HepG2 (cell line): Measurements from ENCODE around the gene OPRM1. TPM values are rescaled to one million over a fixed set of nuclear protein-coding genes. Genes with fewer than 3 reads are reported as not detected.

Experiments
- GATAD1 ChIP-seq: IDR thresholded peaks from 2 replicates; pipeline ENCODE4 v1.6.1; 2016; ENCODE audit warnings: missing genetic modification reagents, missing compliant biosample characterization
- KAT7 ChIP-seq: IDR thresholded peaks from 2 replicates; pipeline ENCODE4 v1.6.1; 2018; ENCODE audit warnings: borderline replicate concordance, missing compliant biosample characterization
- MIXL1 ChIP-seq: IDR thresholded peaks from 2 replicates; pipeline ENCODE4 v1.6.1; 2016
- NCOA2 ChIP-seq: sonication (generic); formaldehyde crosslinking; IDR thresholded peaks from 2 replicates; pipeline ENCODE4 v1.8.0; 2022; ENCODE audit warnings: inconsistent platforms
- NFE2 ChIP-seq: sonication (generic); formaldehyde crosslinking; IDR thresholded peaks from 2 replicates; pipeline ENCODE4 v1.4.0; 2020; ENCODE audit warnings: missing genetic modification reagents
- NFYC ChIP-seq: IDR thresholded peaks from 2 replicates; pipeline ENCODE4 v1.6.1; 2016; ENCODE audit warnings: missing genetic modification reagents, missing compliant biosample characterization
- RARG ChIP-seq: sonication (generic); formaldehyde crosslinking; IDR thresholded peaks from 2 replicates; pipeline ENCODE4 v1.4.0; 2020; ENCODE audit warnings: low read depth, mild to moderate bottlenecking, missing genetic modification reagents
- REL ChIP-seq: sonication (generic); formaldehyde crosslinking; conservative IDR thresholded peaks from 2 replicates; pipeline ENCODE4 v1.8.0; 2022; ENCODE audit warnings: mild to moderate bottlenecking, missing genetic modification reagents, moderate library complexity
- TCF7L2 ChIP-seq: IDR thresholded peaks from 2 replicates; pipeline ENCODE4 v1.6.1; 2011; ENCODE audit warnings: mild to moderate bottlenecking, low read depth, low read length, moderate library complexity
- ZBTB8A ChIP-seq: sonication (generic); formaldehyde crosslinking; IDR thresholded peaks from 2 replicates; pipeline ENCODE4 v1.4.0; 2020; ENCODE audit warnings: mild to moderate bottlenecking, low read depth, missing genetic modification reagents, borderline replicate concordance
- ZNF124 ChIP-seq: sonication (generic); formaldehyde crosslinking; IDR thresholded peaks from 2 replicates; pipeline ENCODE4 v1.4.0; 2020; ENCODE audit warnings: missing genetic modification reagents
- ZNF282 ChIP-seq: fragments of 450-650 bp; IDR thresholded peaks from 2 replicates; pipeline ENCODE4 v1.6.1; 2018; ENCODE audit not compliant: partially characterized antibody
- ZNF615 ChIP-seq: sonication (generic); formaldehyde crosslinking; IDR thresholded peaks from 2 replicates; pipeline ENCODE4 v1.5.0; 2020; ENCODE audit warnings: mild to moderate bottlenecking, missing genetic modification reagents, borderline replicate concordance
- ZNF644 ChIP-seq: IDR thresholded peaks from 2 replicates; pipeline ENCODE4 v1.6.1; 2016; ENCODE audit warnings: low read depth
- ZNF782 ChIP-seq: sonication (generic); formaldehyde crosslinking; IDR thresholded peaks from 2 replicates; pipeline ENCODE4 v1.4.0; 2020; ENCODE audit warnings: missing genetic modification reagents, mild to moderate bottlenecking, borderline replicate concordance
- polyA plus RNA-seq, 8 experiments: library from polyadenylated mRNA; depleted of rRNA in 3 of 8; stranded (reverse) in 7 of 8; unstranded in 1 of 8; fragments of >200 nt; fragmentation: Illumina TruSeq in 4 of 8; extraction: Trizol in 4 of 8; gene quantifications; 2 replicates each; pipeline versions ENCODE4 v1.2.1 to v1.2.3, GENCODE V29; 2011 to 2016; ENCODE audit warnings: low read depth in 4 of 8, missing spikeins in 1 of 8, mixed read lengths in 1 of 8; ENCODE audit not compliant: insufficient read depth in 1 of 8
- total RNA-seq, 5 experiments: library from RNA; depleted of rRNA; stranded (reverse); fragments of >200 nt; fragmentation: Illumina TruSeq; extraction: Trizol; gene quantifications; 2 replicates each; pipeline ENCODE4 v1.2.3, GENCODE V29; 2016; ENCODE audit warnings: low read depth in 1 of 5
- TF ChIP-seq, protein P1 (sequence below): IDR thresholded peaks from 2 replicates; pipeline ENCODE4 v1.6.1; 2016; ENCODE audit warnings: low read depth, missing genetic modification reagents, missing compliant biosample characterization
- TF ChIP-seq, protein P2 (sequence below): sonication (generic); formaldehyde crosslinking; IDR thresholded peaks from 2 replicates; pipeline ENCODE4 v1.4.0; 2020; ENCODE audit warnings: missing genetic modification reagents
- TF ChIP-seq, protein P3 (sequence below): sonication (generic); formaldehyde crosslinking; IDR thresholded peaks from 2 replicates; pipeline ENCODE4 v1.4.0; 2020; ENCODE audit warnings: missing genetic modification reagents, mild to moderate bottlenecking, borderline replicate concordance

OPRM1 gene
- total and polyA plus RNA-seq, 2 of the 13 experiments (the other 11 are each of a cell fraction or from before 2014, with no cell fraction given) = not detected

DNA sequence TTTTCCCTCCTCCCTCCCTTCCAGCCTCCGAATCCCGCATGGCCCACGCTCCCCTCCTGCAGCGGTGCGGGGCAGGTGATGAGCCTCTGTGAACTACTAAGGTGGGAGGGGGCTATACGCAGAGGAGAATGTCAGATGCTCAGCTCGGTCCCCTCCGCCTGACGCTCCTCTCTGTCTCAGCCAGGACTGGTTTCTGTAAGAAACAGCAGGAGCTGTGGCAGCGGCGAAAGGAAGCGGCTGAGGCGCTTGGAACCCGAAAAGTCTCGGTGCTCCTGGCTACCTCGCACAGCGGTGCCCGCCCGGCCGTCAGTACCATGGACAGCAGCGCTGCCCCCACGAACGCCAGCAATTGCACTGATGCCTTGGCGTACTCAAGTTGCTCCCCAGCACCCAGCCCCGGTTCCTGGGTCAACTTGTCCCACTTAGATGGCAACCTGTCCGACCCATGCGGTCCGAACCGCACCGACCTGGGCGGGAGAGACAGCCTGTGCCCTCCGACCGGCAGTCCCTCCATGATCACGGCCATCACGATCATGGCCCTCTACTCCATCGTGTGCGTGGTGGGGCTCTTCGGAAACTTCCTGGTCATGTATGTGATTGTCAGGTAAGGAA is at the start of gene OPRM1 (continued):
- TF ChIP-seq, protein P1, sequence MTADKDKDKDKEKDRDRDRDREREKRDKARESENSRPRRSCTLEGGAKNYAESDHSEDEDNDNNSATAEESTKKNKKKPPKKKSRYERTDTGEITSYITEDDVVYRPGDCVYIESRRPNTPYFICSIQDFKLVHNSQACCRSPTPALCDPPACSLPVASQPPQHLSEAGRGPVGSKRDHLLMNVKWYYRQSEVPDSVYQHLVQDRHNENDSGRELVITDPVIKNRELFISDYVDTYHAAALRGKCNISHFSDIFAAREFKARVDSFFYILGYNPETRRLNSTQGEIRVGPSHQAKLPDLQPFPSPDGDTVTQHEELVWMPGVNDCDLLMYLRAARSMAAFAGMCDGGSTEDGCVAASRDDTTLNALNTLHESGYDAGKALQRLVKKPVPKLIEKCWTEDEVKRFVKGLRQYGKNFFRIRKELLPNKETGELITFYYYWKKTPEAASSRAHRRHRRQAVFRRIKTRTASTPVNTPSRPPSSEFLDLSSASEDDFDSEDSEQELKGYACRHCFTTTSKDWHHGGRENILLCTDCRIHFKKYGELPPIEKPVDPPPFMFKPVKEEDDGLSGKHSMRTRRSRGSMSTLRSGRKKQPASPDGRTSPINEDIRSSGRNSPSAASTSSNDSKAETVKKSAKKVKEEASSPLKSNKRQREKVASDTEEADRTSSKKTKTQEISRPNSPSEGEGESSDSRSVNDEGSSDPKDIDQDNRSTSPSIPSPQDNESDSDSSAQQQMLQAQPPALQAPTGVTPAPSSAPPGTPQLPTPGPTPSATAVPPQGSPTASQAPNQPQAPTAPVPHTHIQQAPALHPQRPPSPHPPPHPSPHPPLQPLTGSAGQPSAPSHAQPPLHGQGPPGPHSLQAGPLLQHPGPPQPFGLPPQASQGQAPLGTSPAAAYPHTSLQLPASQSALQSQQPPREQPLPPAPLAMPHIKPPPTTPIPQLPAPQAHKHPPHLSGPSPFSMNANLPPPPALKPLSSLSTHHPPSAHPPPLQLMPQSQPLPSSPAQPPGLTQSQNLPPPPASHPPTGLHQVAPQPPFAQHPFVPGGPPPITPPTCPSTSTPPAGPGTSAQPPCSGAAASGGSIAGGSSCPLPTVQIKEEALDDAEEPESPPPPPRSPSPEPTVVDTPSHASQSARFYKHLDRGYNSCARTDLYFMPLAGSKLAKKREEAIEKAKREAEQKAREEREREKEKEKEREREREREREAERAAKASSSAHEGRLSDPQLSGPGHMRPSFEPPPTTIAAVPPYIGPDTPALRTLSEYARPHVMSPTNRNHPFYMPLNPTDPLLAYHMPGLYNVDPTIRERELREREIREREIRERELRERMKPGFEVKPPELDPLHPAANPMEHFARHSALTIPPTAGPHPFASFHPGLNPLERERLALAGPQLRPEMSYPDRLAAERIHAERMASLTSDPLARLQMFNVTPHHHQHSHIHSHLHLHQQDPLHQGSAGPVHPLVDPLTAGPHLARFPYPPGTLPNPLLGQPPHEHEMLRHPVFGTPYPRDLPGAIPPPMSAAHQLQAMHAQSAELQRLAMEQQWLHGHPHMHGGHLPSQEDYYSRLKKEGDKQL (CRISPR knock-in tag) = no peak
- TF ChIP-seq TCF7L2 (no peak), GATAD1 (peak; percentile 68), ZNF615 (no peak), NCOA2 (peak; percentile 52; the same call in 1 of the 2 replicates), NFE2 (no peak), MIXL1 (CRISPR knock-in tag) (peak; percentile 72; the same call in 1 of the 2 replicates), ZNF282 (no peak), ZNF124 (CRISPR knock-in tag) (0 out of 2 replicates have a peak, but pooled peaks have one; percentile 56), ZNF644 (CRISPR knock-in tag) (no peak), NFYC (CRISPR knock-in tag) (no peak), ZBTB8A (no peak), KAT7 (no peak), ZNF782 (CRISPR knock-in tag) (peak; percentile 60; the same call in 1 of the 2 replicates), RARG (CRISPR knock-in tag) (no peak), REL (CRISPR knock-in tag) (peak; percentile 89)
- TF ChIP-seq, protein P2, sequence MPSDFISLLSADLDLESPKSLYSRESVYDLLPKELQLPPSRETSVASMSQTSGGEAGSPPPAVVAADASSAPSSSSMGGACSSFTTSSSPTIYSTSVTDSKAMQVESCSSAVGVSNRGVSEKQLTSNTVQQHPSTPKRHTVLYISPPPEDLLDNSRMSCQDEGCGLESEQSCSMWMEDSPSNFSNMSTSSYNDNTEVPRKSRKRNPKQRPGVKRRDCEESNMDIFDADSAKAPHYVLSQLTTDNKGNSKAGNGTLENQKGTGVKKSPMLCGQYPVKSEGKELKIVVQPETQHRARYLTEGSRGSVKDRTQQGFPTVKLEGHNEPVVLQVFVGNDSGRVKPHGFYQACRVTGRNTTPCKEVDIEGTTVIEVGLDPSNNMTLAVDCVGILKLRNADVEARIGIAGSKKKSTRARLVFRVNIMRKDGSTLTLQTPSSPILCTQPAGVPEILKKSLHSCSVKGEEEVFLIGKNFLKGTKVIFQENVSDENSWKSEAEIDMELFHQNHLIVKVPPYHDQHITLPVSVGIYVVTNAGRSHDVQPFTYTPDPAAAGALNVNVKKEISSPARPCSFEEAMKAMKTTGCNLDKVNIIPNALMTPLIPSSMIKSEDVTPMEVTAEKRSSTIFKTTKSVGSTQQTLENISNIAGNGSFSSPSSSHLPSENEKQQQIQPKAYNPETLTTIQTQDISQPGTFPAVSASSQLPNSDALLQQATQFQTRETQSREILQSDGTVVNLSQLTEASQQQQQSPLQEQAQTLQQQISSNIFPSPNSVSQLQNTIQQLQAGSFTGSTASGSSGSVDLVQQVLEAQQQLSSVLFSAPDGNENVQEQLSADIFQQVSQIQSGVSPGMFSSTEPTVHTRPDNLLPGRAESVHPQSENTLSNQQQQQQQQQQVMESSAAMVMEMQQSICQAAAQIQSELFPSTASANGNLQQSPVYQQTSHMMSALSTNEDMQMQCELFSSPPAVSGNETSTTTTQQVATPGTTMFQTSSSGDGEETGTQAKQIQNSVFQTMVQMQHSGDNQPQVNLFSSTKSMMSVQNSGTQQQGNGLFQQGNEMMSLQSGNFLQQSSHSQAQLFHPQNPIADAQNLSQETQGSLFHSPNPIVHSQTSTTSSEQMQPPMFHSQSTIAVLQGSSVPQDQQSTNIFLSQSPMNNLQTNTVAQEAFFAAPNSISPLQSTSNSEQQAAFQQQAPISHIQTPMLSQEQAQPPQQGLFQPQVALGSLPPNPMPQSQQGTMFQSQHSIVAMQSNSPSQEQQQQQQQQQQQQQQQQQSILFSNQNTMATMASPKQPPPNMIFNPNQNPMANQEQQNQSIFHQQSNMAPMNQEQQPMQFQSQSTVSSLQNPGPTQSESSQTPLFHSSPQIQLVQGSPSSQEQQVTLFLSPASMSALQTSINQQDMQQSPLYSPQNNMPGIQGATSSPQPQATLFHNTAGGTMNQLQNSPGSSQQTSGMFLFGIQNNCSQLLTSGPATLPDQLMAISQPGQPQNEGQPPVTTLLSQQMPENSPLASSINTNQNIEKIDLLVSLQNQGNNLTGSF = peak; percentile 71; the same call in 1 of the 2 replicates
- TF ChIP-seq, protein P3, sequence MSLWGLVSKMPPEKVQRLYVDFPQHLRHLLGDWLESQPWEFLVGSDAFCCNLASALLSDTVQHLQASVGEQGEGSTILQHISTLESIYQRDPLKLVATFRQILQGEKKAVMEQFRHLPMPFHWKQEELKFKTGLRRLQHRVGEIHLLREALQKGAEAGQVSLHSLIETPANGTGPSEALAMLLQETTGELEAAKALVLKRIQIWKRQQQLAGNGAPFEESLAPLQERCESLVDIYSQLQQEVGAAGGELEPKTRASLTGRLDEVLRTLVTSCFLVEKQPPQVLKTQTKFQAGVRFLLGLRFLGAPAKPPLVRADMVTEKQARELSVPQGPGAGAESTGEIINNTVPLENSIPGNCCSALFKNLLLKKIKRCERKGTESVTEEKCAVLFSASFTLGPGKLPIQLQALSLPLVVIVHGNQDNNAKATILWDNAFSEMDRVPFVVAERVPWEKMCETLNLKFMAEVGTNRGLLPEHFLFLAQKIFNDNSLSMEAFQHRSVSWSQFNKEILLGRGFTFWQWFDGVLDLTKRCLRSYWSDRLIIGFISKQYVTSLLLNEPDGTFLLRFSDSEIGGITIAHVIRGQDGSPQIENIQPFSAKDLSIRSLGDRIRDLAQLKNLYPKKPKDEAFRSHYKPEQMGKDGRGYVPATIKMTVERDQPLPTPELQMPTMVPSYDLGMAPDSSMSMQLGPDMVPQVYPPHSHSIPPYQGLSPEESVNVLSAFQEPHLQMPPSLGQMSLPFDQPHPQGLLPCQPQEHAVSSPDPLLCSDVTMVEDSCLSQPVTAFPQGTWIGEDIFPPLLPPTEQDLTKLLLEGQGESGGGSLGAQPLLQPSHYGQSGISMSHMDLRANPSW (CRISPR knock-in tag) = no peak
